ENCODE results near the gene ZNF91.

- TF ChIP-seq ATF3 (IDR thresholded peaks at IDR 0.05; ENCODE audit: borderline replicate concordance, extremely low read depth, low read depth, low read length) (no peak), RAD21 (IDR thresholded peaks at IDR 0.05; ENCODE audit: insufficient read depth, low read depth, low read length) (no peak)
Measured at GRCh38 chr19:23343434-23344010, 51.7 kb downstream of the ZNF91 start.
